ENCODE data around the gene PLP2. TPM values are rescaled to one million over a fixed set of nuclear protein-coding genes. Genes with fewer than 3 reads are reported as not detected.

Gene PLP2
- total RNA-seq, 1 experiment from 2014 or later, result 308 TPM

DNA sequence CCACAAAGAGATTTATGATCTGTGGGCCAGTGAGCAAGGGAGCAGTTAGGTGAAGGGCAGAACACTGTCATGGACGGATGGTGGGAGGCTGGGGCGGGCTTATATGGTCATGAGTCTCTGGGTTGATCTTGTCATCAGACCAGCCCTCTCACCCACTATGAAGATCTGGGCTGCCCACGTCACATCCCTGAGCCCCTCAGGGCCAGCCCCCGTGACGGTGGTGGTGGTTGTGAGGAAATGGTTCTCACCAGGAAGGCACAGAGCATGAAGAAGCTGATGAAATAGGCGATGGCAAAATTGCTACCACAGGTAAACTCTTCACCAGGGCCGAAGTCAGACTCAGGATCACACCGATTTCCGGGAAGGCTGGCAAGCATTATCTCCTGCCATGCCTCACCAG lies 39.4 kb downstream of the PLP2 start:
- BruUV-seq (replicated peaks), result no TSS peak
- TF ChIP-seq, protein P1, sequence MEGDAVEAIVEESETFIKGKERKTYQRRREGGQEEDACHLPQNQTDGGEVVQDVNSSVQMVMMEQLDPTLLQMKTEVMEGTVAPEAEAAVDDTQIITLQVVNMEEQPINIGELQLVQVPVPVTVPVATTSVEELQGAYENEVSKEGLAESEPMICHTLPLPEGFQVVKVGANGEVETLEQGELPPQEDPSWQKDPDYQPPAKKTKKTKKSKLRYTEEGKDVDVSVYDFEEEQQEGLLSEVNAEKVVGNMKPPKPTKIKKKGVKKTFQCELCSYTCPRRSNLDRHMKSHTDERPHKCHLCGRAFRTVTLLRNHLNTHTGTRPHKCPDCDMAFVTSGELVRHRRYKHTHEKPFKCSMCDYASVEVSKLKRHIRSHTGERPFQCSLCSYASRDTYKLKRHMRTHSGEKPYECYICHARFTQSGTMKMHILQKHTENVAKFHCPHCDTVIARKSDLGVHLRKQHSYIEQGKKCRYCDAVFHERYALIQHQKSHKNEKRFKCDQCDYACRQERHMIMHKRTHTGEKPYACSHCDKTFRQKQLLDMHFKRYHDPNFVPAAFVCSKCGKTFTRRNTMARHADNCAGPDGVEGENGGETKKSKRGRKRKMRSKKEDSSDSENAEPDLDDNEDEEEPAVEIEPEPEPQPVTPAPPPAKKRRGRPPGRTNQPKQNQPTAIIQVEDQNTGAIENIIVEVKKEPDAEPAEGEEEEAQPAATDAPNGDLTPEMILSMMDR (IDR thresholded peaks at IDR 0.05; ENCODE audit: unreplicated experiment), result no peak
- ChIA-PET CTCF (no interaction called here), POLR2A (no interaction called here)
- H3K36me3 Mint-ChIP-seq (ENCODE audit: insufficient read depth, unreplicated experiment), result no peaks in the 10 kb centered on the region
- H3K9me3 Mint-ChIP-seq (ENCODE audit: unreplicated experiment), result peaks cover 12% of the 10 kb centered on the region
- no peaks in the 10 kb centered on the region for H3K4me1 Mint-ChIP-seq (ENCODE audit: insufficient read depth, unreplicated experiment)
- H3K27ac Mint-ChIP-seq (ENCODE audit: low read depth, unreplicated experiment), result no peak overlapping the region
- no peak overlapping the region for H3K4me3 Mint-ChIP-seq (ENCODE audit: unreplicated experiment)
- no peak for DNase-seq (ENCODE audit: unreplicated experiment)
- no peaks in the 10 kb centered on the region for H3K27me3 Mint-ChIP-seq (ENCODE audit: insufficient read depth, unreplicated experiment)
- intact Hi-C loops (cut with micrococcal nuclease), result no loop called here

DNA sequence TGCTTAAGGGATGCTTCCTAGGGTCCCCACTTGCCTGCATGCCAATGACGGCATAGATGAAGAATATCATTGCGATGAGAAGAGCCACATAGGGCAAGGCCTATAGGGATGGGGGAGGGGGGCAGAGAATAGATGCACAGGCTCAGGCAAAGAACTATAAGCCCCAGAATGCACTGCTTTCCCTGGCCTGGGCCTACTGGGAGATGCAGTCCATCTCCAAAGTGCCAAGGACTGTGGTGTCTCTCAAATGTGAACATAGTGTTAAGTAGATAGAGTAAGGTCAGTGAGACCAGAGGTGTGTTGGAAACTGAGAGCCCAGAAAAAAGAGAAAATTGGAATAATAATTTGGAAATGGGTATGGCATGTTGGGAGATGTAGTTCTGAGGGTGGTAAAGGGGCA lies 40.5 kb downstream of the PLP2 start:
- no TSS peak for BruUV-seq (replicated peaks)
- CTCF ChIA-PET, result interaction anchor here (0.7 kb wide), 1 partner anchor 779 kb away, joined by 3 read pairs; no protein-coding TSS in a partner anchor
- no peak for DNase-seq (ENCODE audit: unreplicated experiment)
- peaks cover 12% of the 10 kb centered on the region for H3K9me3 Mint-ChIP-seq (ENCODE audit: unreplicated experiment)
- POLR2A ChIA-PET, result no interaction called here
- TF ChIP-seq, protein P1 (IDR thresholded peaks at IDR 0.05; ENCODE audit: unreplicated experiment), result no peak
- no peak overlapping the region for H3K4me3 Mint-ChIP-seq (ENCODE audit: unreplicated experiment)
- H3K27me3 Mint-ChIP-seq (ENCODE audit: insufficient read depth, unreplicated experiment), result no peaks in the 10 kb centered on the region
- H3K4me1 Mint-ChIP-seq (ENCODE audit: insufficient read depth, unreplicated experiment), result no peaks in the 10 kb centered on the region
- H3K27ac Mint-ChIP-seq (ENCODE audit: low read depth, unreplicated experiment), result no peak overlapping the region
- no peaks in the 10 kb centered on the region for H3K36me3 Mint-ChIP-seq (ENCODE audit: insufficient read depth, unreplicated experiment)
- intact Hi-C loops (cut with micrococcal nuclease), result no loop called here

DNA sequence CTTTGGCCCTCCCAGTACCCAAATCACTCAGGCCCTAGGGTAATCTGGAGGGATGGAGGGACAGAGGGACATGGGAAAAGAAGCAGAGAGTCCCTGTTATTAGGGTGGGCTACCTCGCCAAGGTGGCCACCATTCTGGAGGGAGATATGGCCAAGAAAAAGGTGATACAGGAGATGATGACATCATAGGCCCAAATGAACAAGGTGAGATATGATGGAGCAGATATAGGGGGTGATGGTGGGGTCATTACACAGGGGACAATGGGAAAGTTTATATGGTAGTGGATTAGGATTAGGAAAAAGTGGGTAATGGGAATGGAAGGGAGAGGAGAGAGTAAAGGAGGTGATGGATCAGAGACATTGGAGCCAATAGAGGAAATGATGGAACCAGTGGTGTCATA lies 41.2 kb downstream of the PLP2 start:
- no peak overlapping the region for H3K4me3 Mint-ChIP-seq (ENCODE audit: unreplicated experiment)
- H3K36me3 Mint-ChIP-seq (ENCODE audit: insufficient read depth, unreplicated experiment), result no peaks in the 10 kb centered on the region
- ChIA-PET POLR2A (no interaction called here), CTCF (interaction anchor here (0.7 kb wide), 1 partner anchor 780 kb away, joined by 3 read pairs; no protein-coding TSS in a partner anchor)
- DNase-seq (ENCODE audit: unreplicated experiment), result no peak
- TF ChIP-seq, protein P1 (IDR thresholded peaks at IDR 0.05; ENCODE audit: unreplicated experiment), result no peak
- H3K9me3 Mint-ChIP-seq (ENCODE audit: unreplicated experiment), result peaks cover 12% of the 10 kb centered on the region
- no peak overlapping the region for H3K27ac Mint-ChIP-seq (ENCODE audit: low read depth, unreplicated experiment)
- intact Hi-C loops (cut with micrococcal nuclease), result no loop called here
- no peaks in the 10 kb centered on the region for H3K27me3 Mint-ChIP-seq (ENCODE audit: insufficient read depth, unreplicated experiment)
- BruUV-seq (replicated peaks), result no TSS peak
- no peaks in the 10 kb centered on the region for H3K4me1 Mint-ChIP-seq (ENCODE audit: insufficient read depth, unreplicated experiment)

DNA sequence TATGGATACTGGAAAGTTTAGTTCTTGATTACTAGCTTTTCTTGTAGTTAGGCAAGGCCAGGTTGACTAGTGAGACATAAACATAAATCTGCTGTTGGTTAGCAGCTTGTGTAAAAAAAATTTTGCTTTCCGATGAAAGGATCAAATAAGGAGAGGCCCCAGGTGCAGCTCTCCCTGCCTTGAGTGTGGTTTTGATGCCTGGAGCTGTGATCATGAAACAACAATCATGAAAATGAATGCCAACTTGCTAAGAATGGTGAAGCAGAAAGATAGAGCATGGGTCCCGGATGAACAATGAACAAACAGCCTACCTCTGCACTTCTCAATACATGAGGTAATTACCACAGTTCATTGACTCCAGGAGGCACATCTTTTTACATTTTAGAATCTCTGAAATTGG lies 42.7 kb downstream of the PLP2 start:
- peaks cover 12% of the 10 kb centered on the region for H3K9me3 Mint-ChIP-seq (ENCODE audit: unreplicated experiment)
- H3K27me3 Mint-ChIP-seq (ENCODE audit: insufficient read depth, unreplicated experiment), result peaks cover 5% of the 10 kb centered on the region

More for the DNA sequence above, 42.7 kb downstream of the PLP2 start:
- TF ChIP-seq, protein P1 (IDR thresholded peaks at IDR 0.05; ENCODE audit: unreplicated experiment), result no peak
- ChIA-PET POLR2A (no interaction called here), CTCF (interaction anchor here (0.9 kb wide), 1 partner anchor 25 kb away, joined by 5 read pairs; no protein-coding TSS in a partner anchor)
- no peak for DNase-seq (ENCODE audit: unreplicated experiment)
- no peak overlapping the region for H3K4me3 Mint-ChIP-seq (ENCODE audit: unreplicated experiment)
- no TSS peak for BruUV-seq (replicated peaks)
- intact Hi-C loops (cut with micrococcal nuclease), result no loop called here
- no peaks in the 10 kb centered on the region for H3K4me1 Mint-ChIP-seq (ENCODE audit: insufficient read depth, unreplicated experiment)
- no peaks in the 10 kb centered on the region for H3K36me3 Mint-ChIP-seq (ENCODE audit: insufficient read depth, unreplicated experiment)
- H3K27ac Mint-ChIP-seq (ENCODE audit: low read depth, unreplicated experiment), result no peak overlapping the region

Measured in MCF 10A (cell line).